Endometrial microvascular endothelial cells (primary cell): ENCODE data around the gene GABARAP. TPM values are rescaled to one million over a fixed set of nuclear protein-coding genes. Genes with fewer than 3 reads are reported as not detected.

Source experiments
- in situ Hi-C: cut with HindIII; loops from 2 replicates; pipeline ENCODE4 v1.10.0; 2017; ENCODE audit warnings: low sequenced_read_pairs, low pct_unique_long_range_greater_than_20kb; ENCODE audit errors: inconsistent ontology term
- total RNA-seq: library from RNA; depleted of rRNA; stranded (reverse); fragments of >200 nt; gene quantifications from one replicate; pipeline ENCODE4 v1.2.3, GENCODE V29; 2015; ENCODE audit errors: inconsistent ontology term

GABARAP gene
- total RNA-seq, 1 donor from 2014 or later = 154 TPM

DNA sequence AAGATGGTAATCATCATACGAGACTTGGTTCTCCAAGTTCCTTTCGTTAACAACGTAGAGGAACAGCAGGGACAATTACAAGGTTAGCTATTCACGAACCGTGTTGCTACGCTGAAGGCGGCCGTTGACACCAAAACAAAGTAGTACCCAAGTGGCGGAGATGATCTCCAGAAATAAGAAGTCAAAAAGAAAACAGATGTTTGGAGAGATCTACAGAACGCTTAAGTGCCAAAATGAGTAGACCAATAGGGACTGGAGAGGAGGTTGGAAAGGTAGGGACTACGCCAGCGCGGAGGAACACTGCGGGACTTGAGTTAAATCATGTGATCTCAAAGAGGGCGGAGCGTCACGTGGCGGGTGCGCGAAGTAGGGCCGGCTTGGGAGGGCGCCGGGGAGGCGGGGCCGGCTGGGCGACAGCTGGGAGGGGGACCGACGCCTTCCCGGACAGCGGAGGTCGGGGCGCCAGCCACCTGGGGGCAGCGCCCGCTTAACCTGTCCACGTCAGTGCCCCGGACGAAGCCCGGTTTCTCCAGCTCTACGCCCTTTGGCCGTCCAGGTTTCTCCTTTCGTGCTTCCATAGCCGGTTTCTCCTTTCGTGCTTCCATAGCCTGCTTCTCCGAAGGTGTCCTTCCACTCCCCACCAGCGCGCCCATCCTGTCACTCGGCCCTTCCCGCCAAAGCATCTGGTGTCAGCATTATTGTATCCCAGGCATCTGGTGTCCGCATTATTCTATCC is 636 bp upstream of the GABARAP start:
- in situ Hi-C loops = no loop called here

DNA sequence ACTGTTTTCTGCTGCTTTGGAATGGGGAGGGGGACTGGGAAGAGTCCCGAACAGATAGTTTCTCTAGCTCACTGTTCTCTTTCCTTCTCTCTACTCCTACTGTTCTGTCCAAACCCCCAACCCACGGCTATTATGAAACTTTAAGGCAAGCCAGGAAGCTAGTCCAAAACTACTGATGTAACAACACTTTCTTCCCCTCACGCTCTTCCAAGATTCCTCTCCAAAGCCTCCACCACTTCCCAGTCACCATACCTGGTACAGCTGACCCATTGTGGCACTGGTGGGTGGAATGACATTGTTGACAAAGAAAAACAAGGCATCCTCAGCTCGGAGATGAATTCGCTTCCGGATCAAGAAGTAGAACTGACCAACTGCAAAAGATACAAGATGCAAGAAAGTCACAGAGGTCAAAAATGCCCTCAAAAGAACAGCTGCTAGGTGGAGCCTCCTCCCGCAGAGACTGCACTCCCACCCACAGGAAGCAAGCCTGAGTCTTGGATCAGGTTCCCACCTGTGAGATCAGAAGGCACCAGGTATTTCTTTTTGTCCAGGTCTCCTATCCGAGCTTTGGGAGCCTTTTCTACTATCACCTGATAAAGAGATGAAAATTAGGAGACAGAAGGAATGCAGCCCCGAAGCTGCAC is 1.0 kb downstream of the GABARAP start:
- in situ Hi-C loops = no loop called here

DNA sequence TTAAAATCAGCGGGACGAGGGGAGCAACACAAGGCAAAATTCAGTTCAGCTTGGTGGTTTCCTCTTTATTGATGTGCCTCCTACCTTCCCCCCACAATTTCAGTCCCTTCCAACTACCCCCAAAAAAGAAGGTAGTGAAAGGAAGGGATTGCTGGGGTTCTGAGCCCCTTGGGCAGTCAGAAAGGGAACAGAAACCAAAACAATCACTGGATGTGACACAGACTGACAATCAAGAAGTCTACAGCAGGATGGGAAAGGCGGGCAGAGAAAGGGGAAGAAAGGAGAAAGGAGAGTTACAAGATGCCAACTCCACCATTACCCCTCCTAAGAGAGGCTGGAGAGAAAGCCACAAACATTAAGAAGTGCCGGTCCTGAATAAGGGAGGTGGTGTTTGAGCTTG is 1.9 kb downstream of the GABARAP start:
- in situ Hi-C loops = no loop called here

DNA sequence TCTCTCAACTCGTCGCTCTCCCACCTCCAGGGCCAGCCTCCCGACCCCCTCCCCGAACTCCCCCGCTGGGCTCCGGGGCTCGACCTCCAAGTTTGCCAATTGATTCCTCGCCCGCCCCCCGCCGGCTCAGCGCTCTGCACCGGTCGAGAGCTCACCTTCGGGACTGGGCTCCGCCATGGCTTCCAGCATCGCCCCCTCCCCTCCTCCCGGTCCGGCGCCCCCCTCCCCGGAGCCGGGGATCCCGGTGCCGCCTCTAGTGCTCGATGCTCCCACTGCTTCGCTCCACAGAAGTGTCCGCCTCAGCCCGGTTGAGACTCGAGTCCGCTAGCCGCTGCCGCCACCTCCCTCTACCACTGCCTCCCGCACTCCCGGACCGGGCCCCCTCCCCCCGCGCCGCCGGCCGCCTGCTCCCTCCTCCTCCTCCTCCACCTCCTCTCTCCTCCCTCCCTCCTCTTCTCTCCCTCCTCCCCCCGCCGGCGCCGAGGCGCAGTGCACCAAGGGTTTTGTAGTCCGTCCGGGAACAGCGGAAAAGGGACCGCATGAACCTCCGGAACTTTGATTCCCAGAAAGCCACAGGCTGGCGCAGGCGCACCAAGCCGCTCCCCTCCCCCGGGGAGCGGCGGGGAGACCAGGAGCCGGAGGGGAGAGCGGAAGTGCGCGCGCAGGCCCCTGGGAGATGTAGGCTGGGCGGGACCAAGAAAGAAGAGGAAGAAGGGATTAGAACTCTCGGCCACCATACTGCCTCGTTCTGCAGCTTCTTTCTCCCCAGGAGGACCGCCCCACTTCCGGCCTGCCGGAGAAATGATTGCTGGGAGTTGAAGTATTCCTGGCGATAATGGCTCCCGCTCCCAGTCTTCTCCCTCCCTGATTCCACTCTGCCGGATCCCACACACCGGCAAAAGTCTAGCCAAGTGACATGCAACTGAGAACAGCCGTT is 2.9 kb downstream of the GABARAP start, which contains the start of gene PHF23:
PHF23 (minus strand) TSS at position 367 of the 937 bp plus-strand sequence; CDS start at position 189, 178 bp downstream.
- in situ Hi-C loops = no loop called here

DNA sequence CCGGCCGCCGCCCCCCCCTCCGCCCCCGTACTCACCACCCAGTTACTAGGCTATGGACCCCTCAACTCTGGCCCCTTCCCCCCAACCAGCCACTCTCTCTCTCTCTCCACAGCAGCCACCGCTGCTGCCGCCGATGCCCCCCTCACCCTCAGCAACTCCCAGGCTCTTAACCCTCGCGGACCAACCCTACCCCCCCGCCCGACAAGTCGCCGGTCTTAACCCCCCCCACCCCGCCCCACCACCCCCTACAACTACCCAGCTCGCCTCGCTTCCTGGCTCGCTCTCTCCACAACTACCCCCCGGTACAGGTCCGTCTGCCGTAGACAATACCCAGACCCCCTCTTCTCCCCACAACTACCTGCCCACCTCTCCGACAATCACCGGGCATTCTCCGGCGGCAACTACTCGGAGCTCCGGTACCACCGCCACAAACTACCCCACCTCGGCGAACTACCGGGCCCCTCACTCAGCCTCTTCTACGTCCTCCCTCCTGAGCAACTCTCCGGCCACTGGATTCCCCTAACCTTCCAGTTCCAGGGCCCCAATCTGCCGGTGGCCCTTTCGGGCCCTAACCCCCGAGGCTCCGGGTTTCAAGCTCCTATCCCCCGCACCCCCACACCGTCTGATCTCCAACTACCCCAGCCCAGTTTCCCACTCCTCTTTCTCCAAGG is 3.7 kb downstream of the GABARAP start:
- in situ Hi-C loops = no loop called here

DNA sequence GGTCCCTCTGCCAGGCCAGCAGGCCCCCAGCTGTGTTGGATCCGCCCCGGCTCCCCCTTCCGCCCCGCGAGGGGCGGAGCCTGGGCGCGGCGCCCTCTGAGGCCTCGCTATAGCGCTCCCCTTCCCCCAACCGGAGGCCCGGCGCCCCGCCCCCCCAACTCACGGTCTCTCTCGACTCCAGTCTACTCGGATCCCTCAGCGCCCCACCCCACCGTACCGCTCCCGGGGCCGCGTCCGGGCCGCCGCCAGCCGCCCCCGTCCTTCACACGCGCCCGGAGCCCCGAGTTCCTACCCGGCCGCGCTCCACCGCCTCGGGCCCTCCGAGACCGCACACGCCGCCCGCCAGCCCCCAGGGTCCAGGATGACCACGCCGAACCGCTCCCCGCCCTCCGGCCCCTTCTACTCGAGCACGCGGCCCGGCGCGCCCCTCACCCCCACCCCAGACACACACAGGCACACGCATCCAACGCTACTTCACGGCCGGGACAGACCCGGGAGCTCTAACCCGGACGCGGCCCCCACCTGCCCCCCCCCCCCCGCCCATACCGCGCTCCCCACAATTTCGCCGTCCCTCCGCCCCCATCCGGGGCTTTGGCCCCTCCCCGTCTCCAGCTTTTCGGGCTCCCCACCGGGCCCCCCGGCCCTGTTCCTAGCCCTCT is 4.4 kb downstream of the GABARAP start:
- in situ Hi-C loops = no loop called here

DNA sequence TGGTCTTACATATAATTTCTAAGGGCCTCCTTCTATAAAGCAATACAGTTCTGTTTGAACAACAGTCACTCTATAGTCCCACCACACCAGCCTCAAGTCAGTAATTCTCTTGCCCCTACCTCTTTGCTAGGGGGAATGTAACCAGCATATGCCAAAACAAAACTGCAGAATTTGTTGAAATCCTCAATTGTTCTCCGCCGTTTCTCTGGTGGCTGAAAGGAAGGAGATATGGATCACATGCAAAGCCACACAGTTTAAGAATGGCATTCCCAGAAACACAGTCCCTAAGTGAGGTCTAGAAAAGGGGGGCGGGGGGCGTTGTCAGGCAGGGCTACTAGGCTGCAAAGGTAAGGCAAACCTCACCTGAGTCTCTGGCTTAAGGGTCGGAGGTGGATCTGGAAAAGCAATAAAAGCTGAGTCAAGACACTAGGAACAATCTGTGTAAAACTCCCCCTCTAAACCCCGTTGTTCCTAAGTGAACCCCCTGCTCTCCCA is 4.9 kb downstream of the GABARAP start:
- in situ Hi-C loops = no loop called here

DNA sequence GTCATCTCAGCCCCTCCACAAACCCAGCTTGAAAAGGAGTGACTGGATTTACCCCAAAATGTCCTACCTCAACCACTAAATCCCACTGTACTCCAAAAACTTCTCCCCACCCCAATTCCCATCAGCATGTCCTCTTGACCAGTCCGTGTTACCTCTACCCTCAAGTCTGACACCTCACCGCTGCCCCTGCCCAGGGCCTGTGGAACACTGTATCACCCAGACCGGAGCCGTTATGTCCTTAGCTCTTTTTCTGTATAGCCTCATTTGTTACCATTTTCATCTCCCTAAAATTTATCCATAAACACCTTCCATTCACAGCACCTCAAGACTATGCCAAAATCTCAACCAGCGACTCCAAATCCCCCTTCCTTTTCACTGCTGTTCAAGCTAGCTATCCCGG is 5.4 kb downstream of the GABARAP start:
- in situ Hi-C loops = no loop called here

DNA sequence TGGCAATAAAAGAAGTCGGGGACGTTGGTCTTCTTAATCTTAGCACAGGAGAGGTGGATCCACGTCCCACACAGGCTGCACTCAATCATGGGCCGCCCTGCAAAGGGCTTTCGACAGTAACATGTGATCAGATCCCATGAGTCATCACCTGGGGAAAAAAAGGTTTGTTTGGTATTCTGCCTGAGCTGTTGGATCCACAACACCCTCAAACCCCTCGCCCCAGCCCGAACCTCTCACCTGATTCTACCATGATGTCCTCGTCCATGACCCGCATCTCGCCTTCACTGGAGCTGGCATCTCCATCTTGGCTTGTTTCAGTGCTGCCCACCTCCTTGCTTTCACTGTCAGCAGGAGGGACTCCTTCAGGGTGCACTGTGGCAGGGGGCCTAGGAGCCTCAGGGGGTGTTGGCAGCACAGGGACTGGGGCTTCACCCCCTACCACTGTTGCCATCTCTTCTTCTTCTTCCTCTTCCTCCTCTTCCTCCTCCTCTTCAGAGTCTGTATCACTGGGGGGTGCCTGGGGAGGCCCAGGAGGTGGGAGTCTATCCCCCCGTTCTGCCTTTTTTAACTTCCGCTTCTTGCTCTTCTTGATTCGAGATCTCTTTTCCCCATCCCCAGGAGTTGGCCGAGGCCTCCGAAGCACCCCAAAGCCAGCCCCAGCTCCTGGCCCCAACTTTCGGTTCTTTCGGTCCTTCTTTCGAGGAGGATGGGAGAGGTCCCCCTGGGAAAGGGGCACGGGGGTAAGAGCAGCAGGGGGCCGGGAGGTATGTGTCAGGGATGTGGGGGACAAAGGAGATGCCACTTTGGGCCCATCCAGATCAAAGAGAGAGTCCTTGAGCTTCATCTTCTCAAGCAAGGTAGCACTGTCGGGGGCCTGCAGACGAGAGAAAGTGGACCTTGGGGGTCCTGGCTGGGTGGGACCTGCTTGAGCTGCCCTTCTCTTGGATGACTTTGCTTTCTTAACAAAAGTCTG is 6.3 kb downstream of the GABARAP start:
- in situ Hi-C loops = no loop called here

DNA sequence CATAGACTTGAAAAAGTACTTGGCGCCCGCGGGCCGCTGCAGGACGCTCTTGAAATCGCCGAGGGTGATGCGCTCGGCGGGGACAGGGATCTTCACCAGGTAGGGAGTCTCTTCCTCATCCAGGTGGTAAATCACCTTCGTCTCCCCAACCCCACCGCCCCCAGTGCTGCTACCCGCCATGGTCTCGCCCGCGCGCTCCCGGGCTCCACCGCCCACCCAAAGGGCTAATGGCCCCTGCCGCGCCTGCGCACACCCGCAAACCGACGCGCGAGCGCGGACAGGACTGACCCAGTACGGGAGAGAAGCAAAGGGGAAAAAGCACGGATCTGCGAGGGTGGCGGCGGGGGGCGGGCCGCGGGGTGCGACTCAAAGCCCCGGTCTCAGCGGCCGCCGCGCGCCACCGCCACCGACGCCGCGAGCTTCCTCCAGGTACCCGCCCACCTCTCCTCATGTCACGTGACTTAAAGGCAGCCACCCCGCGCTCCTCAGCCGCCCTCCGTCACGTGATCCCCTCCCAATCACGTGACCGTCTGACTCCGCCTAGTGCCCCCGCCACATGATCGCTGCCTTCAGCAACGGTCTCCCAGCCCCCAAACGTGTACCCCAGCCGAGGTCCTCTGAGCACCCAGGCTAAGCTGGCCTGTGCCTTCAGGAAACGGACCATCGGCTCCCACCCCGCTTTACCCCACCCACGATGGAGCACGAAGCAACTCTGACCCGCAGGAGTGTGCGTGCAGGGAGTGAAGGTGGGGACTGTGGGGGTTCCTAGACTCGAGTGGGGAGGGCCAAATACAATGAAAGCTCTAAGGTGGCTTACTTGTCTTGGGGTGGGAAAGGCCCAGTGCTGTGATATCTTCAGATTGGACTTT is 7.9 kb downstream of the GABARAP start, which contains the start of gene DVL2:
DVL2 (minus strand) TSS at position 435 of the 869 bp plus-strand sequence; CDS start at position 180, 255 bp downstream.
- in situ Hi-C loops = no loop called here

DNA sequence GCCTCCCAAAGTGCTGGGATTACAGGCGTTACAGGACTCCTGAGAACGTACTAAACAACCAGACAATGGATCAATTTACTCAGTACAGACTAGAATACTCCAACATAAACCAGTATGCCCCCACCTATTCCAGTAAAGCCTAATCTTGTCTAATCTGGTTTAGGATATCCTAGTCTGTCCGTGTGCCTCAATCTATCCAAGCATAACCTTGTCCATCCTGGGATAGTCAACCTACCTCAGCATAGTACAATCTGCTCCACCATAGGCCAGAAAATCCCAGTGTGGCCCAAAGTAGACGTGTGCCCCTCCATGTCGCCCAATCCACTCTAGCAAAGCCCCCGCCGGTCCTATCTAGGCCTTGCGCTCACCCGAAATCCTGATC is 8.6 kb downstream of the GABARAP start:
- in situ Hi-C loops = no loop called here

DNA sequence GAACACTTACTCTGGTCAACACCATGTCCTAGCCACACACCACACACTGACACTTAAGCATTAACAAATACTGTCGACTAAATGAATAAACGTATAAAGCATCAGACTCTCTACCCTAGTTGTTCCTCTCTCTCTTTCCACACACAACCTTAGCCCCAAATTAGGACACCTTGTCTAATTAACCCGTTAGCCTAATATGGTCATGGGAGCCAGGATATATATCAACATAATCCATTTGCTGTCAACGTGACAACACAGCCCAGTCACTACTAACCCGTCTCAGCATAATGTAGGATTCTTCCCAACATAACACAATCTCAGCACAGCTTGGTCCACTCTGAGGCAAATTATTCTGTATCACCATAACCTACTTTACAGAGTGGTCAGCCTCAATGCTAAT is 10.1 kb downstream of the GABARAP start:
- in situ Hi-C loops = no loop called here

DNA sequence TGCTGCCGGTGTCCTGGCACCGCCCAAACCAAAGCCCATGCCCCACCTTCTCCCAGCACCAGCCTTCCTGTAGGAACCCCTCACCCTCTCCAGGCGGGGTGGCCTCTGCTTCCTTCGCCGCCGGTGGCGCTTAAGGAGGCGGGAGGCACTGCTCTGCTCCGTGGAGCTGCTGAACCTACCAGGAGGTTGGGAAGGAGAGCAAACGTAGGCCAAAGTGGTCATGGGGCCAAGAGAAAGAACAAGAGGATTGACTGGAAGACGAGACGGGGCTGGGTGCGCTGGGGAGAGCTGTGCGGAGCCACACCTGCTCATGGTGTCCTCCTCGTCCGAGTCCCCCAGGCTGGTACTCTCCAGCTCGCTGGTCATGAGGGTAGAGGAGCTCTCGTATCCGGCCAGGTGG is 12.7 kb downstream of the GABARAP start:
- in situ Hi-C loops = no loop called here

DNA sequence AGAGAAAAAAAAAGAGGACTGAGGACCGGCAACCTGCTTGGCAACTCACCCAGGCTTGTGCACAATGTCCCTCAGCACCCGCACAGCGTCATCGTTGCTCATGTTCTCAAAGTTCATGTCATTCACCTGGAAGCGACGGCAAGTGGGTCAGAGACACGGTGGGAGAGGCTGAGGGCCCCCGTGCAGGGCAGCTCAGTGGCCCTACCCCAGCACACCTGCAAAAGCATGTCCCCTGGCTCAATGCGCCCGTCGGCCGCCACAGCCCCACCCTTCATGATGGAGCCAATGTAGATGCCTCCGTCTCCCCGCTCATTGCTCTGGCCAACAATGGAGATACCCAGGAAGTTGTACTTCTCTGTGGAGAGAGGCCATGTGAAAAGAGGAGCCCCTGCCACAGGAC is 13.3 kb downstream of the GABARAP start:
- in situ Hi-C loops = no loop called here

DNA sequence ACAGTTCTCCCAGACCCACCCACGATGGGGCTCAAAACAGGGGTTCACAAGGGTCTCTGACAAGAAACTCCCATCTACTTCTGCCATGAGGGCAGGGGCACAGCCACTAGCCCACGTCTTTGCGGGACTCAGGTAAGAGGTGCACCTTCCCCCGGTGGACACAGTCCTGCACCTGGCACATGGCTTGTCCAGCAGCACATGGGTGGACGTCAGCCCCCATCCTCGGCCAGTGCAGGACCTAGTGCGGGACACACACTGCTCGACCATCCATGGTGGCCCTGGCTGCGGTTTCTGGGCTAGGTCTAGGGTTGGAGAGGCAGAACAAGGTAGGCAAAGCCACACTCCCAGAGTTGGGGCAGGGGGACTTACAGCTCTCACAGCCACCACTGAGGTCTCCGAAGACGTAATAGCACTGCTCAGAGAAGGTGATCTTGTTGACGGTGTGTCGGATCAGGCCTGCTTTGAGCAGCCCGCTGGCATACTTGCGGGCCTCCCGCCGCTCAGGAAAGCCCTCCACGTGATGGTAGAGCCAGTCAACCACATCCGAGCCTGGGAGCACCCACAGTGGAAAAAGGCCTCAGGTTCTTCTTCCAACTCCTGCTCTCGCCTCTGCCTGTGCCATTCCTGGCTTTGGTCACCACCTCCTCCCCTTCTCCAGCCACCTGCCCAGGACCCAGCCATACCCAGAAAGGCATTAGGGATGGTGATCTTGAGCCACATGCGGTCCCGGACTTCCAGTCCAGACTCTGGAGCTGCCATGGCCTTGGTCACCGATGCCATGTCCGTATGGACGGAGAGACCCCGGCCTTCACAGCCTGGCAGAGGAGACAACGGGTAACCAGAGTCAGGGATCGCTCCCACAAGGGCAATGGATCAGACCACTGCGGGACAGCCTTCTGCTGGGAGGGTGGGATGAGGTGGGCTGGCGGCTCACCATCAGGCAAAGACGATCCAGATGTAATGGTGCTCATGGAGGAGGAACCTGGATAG is 15.2 kb downstream of the GABARAP start:
- in situ Hi-C loops = no loop called here
